H9 (cell line): Measurements from ENCODE around the gene ARHGEF33. TPM values are rescaled to one million over a fixed set of nuclear protein-coding genes. Genes with fewer than 3 reads are reported as not detected.

Experiments used
- DNase-seq: peaks from one replicate; pipeline ENCODE4 v3.0.0-alpha.2; 2017
- H2AFZ ChIP-seq: one replicate; pipeline ENCODE4 v1.6.1; 2013; ENCODE audit warnings: mild to moderate bottlenecking, low read length, control low read depth, moderate library complexity
- H2AK5ac ChIP-seq: 2 replicates; pipeline ENCODE4 v1.6.1; 2013; ENCODE audit warnings: low read length, control low read depth, mixed read lengths; ENCODE audit not compliant: insufficient read length
- H2BK120ac ChIP-seq: one replicate; pipeline ENCODE4 v1.6.1; 2013; ENCODE audit warnings: low read depth, mild to moderate bottlenecking, low read length, control low read depth, inconsistent platforms; ENCODE audit not compliant: poor library complexity, severe bottlenecking
- H2BK12ac ChIP-seq: 2 replicates; pipeline ENCODE4 v1.6.1; 2013; ENCODE audit warnings: low read length, control low read depth, mixed read lengths, low read depth; ENCODE audit not compliant: insufficient read length
- H2BK15ac ChIP-seq: 2 replicates; pipeline ENCODE4 v1.6.1; 2013; ENCODE audit warnings: low read depth, low read length, control low read depth
- H2BK20ac ChIP-seq: one replicate; pipeline ENCODE4 v1.6.1; 2013; ENCODE audit warnings: low read depth, mild to moderate bottlenecking, low read length, control low read depth, inconsistent platforms; ENCODE audit not compliant: poor library complexity, severe bottlenecking
- H2BK5ac ChIP-seq: 2 replicates; pipeline ENCODE4 v1.6.1; 2013; ENCODE audit warnings: low read length, control low read depth, mixed read lengths; ENCODE audit not compliant: insufficient read length
- H3K14ac ChIP-seq: 2 replicates; pipeline ENCODE4 v1.6.1; 2013; ENCODE audit warnings: low read length, control low read depth; ENCODE audit not compliant: insufficient read depth
- H3K18ac ChIP-seq: 2 replicates; pipeline ENCODE4 v1.6.1; 2013; ENCODE audit warnings: low read depth, mild to moderate bottlenecking, mixed read lengths, low read length, control low read depth; ENCODE audit not compliant: insufficient read length
- H3K23ac ChIP-seq: 2 replicates; pipeline ENCODE4 v1.6.1; 2013; ENCODE audit warnings: low read length, control low read depth, mixed read lengths, low read depth; ENCODE audit not compliant: insufficient read length
- H3K23me2 ChIP-seq: 2 replicates; pipeline ENCODE4 v1.6.1; 2013; ENCODE audit warnings: low read depth, mild to moderate bottlenecking, mixed read lengths, low read length, control low read depth; ENCODE audit not compliant: insufficient read length, poor library complexity, severe bottlenecking
- H3K27ac ChIP-seq: 2 replicates; pipeline ENCODE4 v1.5.1; 2013; ENCODE audit warnings: low read length, control low read depth, mixed read lengths, low read depth; ENCODE audit not compliant: insufficient read length
- H3K27me3 ChIP-seq: 2 replicates; pipeline ENCODE4 v1.6.1; 2013; ENCODE audit warnings: low read length, control low read depth, inconsistent platforms; ENCODE audit not compliant: insufficient read depth
- H3K4ac ChIP-seq: 2 replicates; pipeline ENCODE4 v1.6.1; 2013; ENCODE audit warnings: low read depth, mild to moderate bottlenecking, control low read depth, inconsistent platforms, low read length, moderate library complexity
- H3K4me1 ChIP-seq: 2 replicates; pipeline ENCODE4 v1.6.1; 2013; ENCODE audit warnings: low read length, control low read depth, inconsistent platforms; ENCODE audit not compliant: insufficient read depth
- H3K4me2 ChIP-seq: 2 replicates; pipeline ENCODE4 v1.6.1; 2013; ENCODE audit warnings: low read length, control low read depth, mixed read lengths; ENCODE audit not compliant: insufficient read length, insufficient read depth
- H3K56ac ChIP-seq: 2 replicates; pipeline ENCODE4 v1.6.1; 2013; ENCODE audit warnings: low read depth, mild to moderate bottlenecking, mixed read lengths, low read length, control low read depth; ENCODE audit not compliant: insufficient read length
- H3K79me1 ChIP-seq: 2 replicates; pipeline ENCODE4 v1.6.1; 2013; ENCODE audit warnings: low read depth, mild to moderate bottlenecking, moderate library complexity, low read length, control low read depth, inconsistent platforms; ENCODE audit not compliant: insufficient read depth, poor library complexity, severe bottlenecking
- H3K79me2 ChIP-seq: 2 replicates; pipeline ENCODE4 v1.6.1; 2013; ENCODE audit warnings: low read length, control low read depth, inconsistent platforms; ENCODE audit not compliant: insufficient read depth
- H3K9ac ChIP-seq: 2 replicates; pipeline ENCODE4 v1.6.1; 2013; ENCODE audit warnings: low read length, control low read depth, mixed read lengths; ENCODE audit not compliant: insufficient read length; ENCODE audit errors: extremely low read depth
- H3K9me3 ChIP-seq: one replicate; pipeline ENCODE4 v1.6.1; 2013; ENCODE audit warnings: low read depth, low read length, inconsistent platforms; ENCODE audit not compliant: control insufficient read depth
- H3T11ph ChIP-seq: one replicate; pipeline ENCODE4 v1.6.1; 2013; ENCODE audit warnings: mild to moderate bottlenecking, low read length, control low read depth, inconsistent platforms
- H4K20me1 ChIP-seq: one replicate; pipeline ENCODE4 v1.6.1; 2013; ENCODE audit not compliant: control insufficient read depth, insufficient read length, insufficient read depth
- H4K5ac ChIP-seq: 2 replicates; pipeline ENCODE4 v1.6.1; 2013; ENCODE audit warnings: low read depth, mild to moderate bottlenecking, mixed read lengths, low read length, control low read depth; ENCODE audit not compliant: insufficient read length
- H4K8ac ChIP-seq: replicated peaks from 2 replicates; pipeline ENCODE4 v1.6.1; 2013; ENCODE audit warnings: low read length, control low read depth, mixed read lengths, low read depth; ENCODE audit not compliant: insufficient read length
- H4K91ac ChIP-seq: 2 replicates; pipeline ENCODE4 v1.6.1; 2013; ENCODE audit warnings: low read depth, mild to moderate bottlenecking, moderate library complexity, mixed read lengths, low read length, control low read depth; ENCODE audit not compliant: insufficient read length
- H3K27ac Mint-ChIP-seq, 3 experiments: 2 replicates in 2 of 3; 3 replicates in 1 of 3; pipeline ENCODE4 v1.8.0; 2020 to 2021; ENCODE audit warnings: mixed read lengths in 3 of 3, mild to moderate bottlenecking in 1 of 3, moderate library complexity in 1 of 3
- H3K27me3 Mint-ChIP-seq: 2 replicates; pipeline ENCODE4 v1.8.0; 2021; ENCODE audit warnings: low read depth, mild to moderate bottlenecking, moderate library complexity, mixed read lengths
- H3K36me3 Mint-ChIP-seq, 3 experiments: 2 replicates in 2 of 3; 3 replicates in 1 of 3; pipeline ENCODE4 v1.8.0; 2020 to 2021; ENCODE audit warnings: low read depth in 3 of 3, mixed read lengths in 3 of 3; ENCODE audit not compliant: insufficient read depth in 1 of 3
- H3K4me1 Mint-ChIP-seq, 2 experiments: 2 replicates each; pipeline ENCODE4 v1.8.0; 2020; ENCODE audit warnings: mixed read lengths in 2 of 2
- H3K4me3 Mint-ChIP-seq, 2 experiments: 2 replicates in 1 of 2; 3 replicates in 1 of 2; pipeline ENCODE4 v1.8.0; 2020 to 2021; ENCODE audit warnings: mild to moderate bottlenecking in 2 of 2, mixed read lengths in 2 of 2, moderate library complexity in 1 of 2
- H3K9me3 Mint-ChIP-seq, 2 experiments: 2 replicates in 1 of 2; 3 replicates in 1 of 2; pipeline ENCODE4 v1.8.0; 2020; ENCODE audit warnings: mild to moderate bottlenecking in 2 of 2, mixed read lengths in 2 of 2, moderate library complexity in 1 of 2
- total RNA-seq: library from RNA; stranded (reverse); gene quantifications from 2 replicates; pipeline ENCODE4 v1.2.1, GENCODE V29; 2021
- TF ChIP-seq, protein P1 (sequence below): fragments of 200-600 bp; sonication (generic); conservative IDR thresholded peaks from 3 replicates; pipeline ENCODE4 v1.8.0; 2021; ENCODE audit warnings: antibody characterized with exemption, mild to moderate bottlenecking

Gene ARHGEF33
- total RNA-seq, 1 experiment from 2014 or later: 0.92 TPM

DNA sequence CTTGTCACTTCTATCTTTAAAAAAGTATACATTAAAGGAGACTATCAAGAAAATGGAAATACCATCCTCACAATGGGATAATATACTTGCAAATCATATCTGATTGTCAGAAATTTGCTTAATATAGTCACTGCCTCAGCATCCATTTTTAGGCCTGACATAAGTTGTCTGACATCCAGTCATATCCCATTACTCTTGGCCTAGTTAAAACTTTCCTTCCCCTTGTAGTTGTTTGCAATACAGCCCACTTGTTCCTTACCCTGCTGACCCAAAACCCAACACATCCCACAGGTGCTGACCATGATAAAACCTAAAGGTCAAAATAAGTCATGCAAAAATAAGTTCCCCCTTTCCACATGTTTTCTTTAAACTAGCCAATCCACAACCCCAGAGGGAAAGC lies 3.6 kb upstream of the ARHGEF33 start:
- no peak for DNase-seq
- Histone ChIP-seq H4K20me1 (no peaks in the 10 kb centered on the region), H3K27me3 (no peaks in the 10 kb centered on the region), H3K27ac (no peak overlapping the region), H3K56ac (no peak overlapping the region), H3K4ac (no peak overlapping the region), H3K18ac (no peak overlapping the region), H3K9ac (no peak overlapping the region), H4K91ac (no peak overlapping the region), H2BK20ac (no peak overlapping the region), H4K8ac (no peak overlapping the region), H3T11ph (no peak overlapping the region), H3K9me3 (no peaks in the 10 kb centered on the region), H3K79me1 (no peaks in the 10 kb centered on the region), H4K5ac (no peak overlapping the region), H2BK5ac (no peak overlapping the region), H3K4me2 (no peak overlapping the region), H3K4me1 (no peaks in the 10 kb centered on the region), H3K14ac (no peak overlapping the region), H2AFZ (no peak overlapping the region), H3K79me2 (no peaks in the 10 kb centered on the region), H2AK5ac (no peak overlapping the region), H3K23ac (no peak overlapping the region), H2BK15ac (no peak overlapping the region), H2BK120ac (no peak overlapping the region), H3K23me2 (no peaks in the 10 kb centered on the region), H2BK12ac (no peak overlapping the region)
- no peaks in the 10 kb centered on the region for H3K36me3 Mint-ChIP-seq
- H3K9me3 Mint-ChIP-seq: no peaks in the 10 kb centered on the region
- H3K4me1 Mint-ChIP-seq: no peaks in the 10 kb centered on the region
- H3K27ac Mint-ChIP-seq: no peak overlapping the region; a peak in 1 of 7 replicates
- no peak overlapping the region for H3K4me3 Mint-ChIP-seq
- H3K27me3 Mint-ChIP-seq: no peaks in the 10 kb centered on the region
- TF ChIP-seq, protein P1, sequence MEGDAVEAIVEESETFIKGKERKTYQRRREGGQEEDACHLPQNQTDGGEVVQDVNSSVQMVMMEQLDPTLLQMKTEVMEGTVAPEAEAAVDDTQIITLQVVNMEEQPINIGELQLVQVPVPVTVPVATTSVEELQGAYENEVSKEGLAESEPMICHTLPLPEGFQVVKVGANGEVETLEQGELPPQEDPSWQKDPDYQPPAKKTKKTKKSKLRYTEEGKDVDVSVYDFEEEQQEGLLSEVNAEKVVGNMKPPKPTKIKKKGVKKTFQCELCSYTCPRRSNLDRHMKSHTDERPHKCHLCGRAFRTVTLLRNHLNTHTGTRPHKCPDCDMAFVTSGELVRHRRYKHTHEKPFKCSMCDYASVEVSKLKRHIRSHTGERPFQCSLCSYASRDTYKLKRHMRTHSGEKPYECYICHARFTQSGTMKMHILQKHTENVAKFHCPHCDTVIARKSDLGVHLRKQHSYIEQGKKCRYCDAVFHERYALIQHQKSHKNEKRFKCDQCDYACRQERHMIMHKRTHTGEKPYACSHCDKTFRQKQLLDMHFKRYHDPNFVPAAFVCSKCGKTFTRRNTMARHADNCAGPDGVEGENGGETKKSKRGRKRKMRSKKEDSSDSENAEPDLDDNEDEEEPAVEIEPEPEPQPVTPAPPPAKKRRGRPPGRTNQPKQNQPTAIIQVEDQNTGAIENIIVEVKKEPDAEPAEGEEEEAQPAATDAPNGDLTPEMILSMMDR: no peak
